Activated naive CD8-positive, alpha-beta T cell (primary cell): ENCODE data around the gene PDE4B.
"Not testable (repeated sequence)": the region's sequence is repeated elsewhere in the genome, so short reads cannot be mapped to it uniquely, and the experiment has no call there.

Experiments used
- H3K27ac Mint-ChIP-seq: one replicate; pipeline ENCODE4 v1.8.0; 2021; ENCODE audit warnings: mixed read lengths
- H3K27me3 Mint-ChIP-seq: one replicate; pipeline ENCODE4 v1.8.0; 2021; ENCODE audit warnings: mixed read lengths
- H3K36me3 Mint-ChIP-seq: one replicate; pipeline ENCODE4 v1.8.0; 2021; ENCODE audit warnings: mixed read lengths
- H3K4me1 Mint-ChIP-seq: one replicate; pipeline ENCODE4 v1.8.0; 2021; ENCODE audit warnings: low read depth, mixed read lengths
- H3K4me3 Mint-ChIP-seq: one replicate; pipeline ENCODE4 v1.8.0; 2021; ENCODE audit warnings: mild to moderate bottlenecking, mixed read lengths
- H3K9me3 Mint-ChIP-seq: one replicate; pipeline ENCODE4 v1.8.0; 2021; ENCODE audit warnings: low read depth, mixed read lengths

The PDE4B gene

DNA sequence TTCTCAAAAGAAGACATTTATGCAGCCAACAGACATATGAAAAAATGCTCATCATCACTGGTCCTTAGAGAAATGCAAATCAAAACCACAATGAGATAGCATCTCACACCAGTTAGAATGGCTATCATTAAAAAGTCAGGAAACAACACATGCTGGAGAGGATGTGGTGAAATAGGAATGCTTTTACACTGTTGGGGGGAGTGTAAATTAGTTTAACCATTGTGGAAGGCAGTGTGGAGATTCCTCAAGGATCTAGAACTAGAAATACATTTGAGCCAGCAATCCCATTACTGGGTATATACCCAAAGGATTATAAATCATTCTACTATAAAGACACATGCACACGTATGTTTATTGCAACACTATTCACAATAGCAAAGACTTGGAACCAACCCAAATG lies 618.8 kb downstream of the PDE4B start:
- H3K36me3 Mint-ChIP-seq, H3K4me3 Mint-ChIP-seq, H3K9me3 Mint-ChIP-seq, H3K27me3 Mint-ChIP-seq: not testable (repeated sequence)
- peaks cover 17% of the 10 kb centered on the region for H3K4me1 Mint-ChIP-seq
- H3K27ac Mint-ChIP-seq = peak overlapping the region; percentile 36

DNA sequence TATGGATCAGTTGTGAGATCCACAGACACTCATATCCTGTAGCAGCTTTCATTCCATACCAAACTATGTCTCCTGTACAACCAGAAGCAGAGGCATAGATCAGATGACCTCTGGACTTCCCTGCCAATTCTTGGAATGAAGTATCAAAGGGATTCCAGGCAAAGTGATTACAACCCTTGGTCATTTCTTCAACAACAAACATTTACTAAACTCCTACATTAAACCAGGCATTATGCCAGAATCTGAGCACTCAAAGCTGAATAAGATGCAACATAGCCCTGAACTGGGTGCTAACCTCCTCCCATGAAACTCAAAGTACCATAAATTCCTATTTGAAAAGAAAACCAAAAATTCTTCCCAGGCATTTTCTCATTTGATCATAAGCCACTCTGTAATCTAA lies 620.0 kb downstream of the PDE4B start:
- H3K36me3 Mint-ChIP-seq = peaks cover 5% of the 10 kb centered on the region
- H3K27ac Mint-ChIP-seq = no peak overlapping the region
- peaks cover 17% of the 10 kb centered on the region for H3K4me1 Mint-ChIP-seq
- H3K27me3 Mint-ChIP-seq = no peaks in the 10 kb centered on the region
- peaks cover 10% of the 10 kb centered on the region for H3K9me3 Mint-ChIP-seq
- no peak overlapping the region for H3K4me3 Mint-ChIP-seq

DNA sequence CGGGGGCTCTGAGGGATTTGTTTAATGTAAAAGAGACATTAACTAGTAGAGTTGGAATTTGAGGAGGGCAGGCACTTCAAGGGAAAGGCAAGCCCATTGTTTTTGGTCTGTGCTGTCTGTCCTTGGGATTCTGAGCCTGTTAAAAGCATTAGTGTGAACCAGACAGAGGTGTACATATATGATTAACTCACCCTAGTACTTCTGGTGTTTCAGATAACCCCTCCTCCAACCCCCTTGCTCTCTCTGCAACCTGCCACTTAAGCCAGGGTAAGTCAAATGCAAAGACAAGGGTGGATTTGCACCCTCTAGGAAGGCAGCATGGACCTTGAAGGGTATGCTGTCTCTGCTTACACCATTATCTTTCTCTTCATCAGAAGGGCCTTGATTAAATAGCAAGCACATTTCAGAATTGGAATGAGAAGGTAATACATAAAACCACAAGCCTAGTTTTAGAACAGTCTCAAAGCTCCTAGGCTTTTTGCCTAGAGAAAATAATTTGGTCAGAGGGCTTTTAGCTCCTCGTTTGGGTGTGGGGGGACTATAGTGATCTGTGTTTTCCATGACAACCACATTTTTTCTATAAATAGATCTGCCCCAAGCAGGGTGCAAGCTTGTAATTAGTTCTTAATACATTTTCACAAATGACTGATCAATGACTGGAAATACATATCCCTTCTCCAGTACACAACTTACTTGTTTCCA lies 620.6 kb downstream of the PDE4B start:
- Mint-ChIP-seq H3K4me3 (no peak overlapping the region), H3K36me3 (peaks cover 10% of the 10 kb centered on the region), H3K9me3 (peaks cover 16% of the 10 kb centered on the region), H3K27ac (no peak overlapping the region), H3K4me1 (peaks cover 17% of the 10 kb centered on the region), H3K27me3 (no peaks in the 10 kb centered on the region)

DNA sequence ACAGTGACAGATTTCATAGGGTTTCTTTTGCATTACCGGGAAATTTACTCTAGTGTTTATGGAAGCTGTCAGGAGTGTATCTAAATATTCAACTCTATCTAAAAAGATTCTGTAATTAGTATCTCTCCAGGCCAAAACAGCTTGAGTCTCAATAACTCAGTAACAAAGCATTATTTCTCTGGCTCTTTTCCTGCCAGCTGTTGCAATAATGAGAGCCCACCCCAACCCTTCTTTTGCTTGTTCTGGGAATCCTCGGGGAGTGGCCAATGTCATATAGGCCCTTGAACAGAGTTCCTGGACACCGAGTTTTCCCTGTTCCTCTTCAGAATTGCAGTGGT lies 621.1 kb downstream of the PDE4B start:
- Mint-ChIP-seq H3K4me1 (peaks cover 17% of the 10 kb centered on the region), H3K9me3 (peaks cover 19% of the 10 kb centered on the region), H3K36me3 (peaks cover 14% of the 10 kb centered on the region), H3K27me3 (no peaks in the 10 kb centered on the region), H3K4me3 (no peak overlapping the region), H3K27ac (no peak overlapping the region)

DNA sequence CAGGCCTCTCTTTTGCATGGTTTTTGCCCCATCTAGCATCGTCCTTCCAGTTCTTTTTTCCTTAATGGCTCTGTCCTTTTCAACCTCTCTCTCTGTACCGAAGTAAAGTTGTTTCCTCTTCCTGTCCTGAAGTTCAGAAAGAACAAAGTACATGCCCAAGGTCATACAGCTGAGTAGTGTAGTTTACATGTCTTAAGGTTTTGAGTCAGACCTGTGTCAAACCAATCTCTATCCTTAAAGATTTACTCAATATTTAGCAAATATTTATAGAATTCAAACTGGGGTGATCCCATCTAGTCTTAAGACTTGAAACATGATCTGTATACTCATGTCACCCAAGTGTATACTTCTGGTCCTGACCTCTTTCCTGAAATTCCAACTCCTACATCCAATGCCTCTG lies 622.6 kb downstream of the PDE4B start:
- Mint-ChIP-seq H3K9me3 (peaks cover 21% of the 10 kb centered on the region), H3K27ac (no peak overlapping the region), H3K27me3 (no peaks in the 10 kb centered on the region), H3K36me3 (peaks cover 17% of the 10 kb centered on the region), H3K4me3 (no peak overlapping the region), H3K4me1 (peaks cover 16% of the 10 kb centered on the region)

DNA sequence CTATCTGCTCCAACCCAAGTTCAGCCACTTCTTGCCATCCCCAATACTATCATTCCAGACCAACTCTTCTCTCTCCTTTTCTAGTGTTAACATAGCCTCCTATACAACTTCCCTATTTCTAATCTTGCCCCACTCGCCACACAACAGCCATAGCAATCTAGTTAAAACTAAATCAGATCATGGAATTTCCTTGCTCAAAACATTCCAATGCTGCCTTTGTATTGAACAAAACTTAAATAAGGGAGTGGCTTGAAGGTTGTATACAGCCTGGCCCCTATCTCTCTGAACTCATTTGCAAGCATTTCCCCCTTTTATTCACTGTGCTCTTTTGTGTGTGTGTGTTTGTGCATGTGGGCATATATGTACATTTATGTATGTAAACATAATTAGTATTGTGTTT lies 623.2 kb downstream of the PDE4B start:
- Mint-ChIP-seq H3K4me1 (peaks cover 11% of the 10 kb centered on the region), H3K27ac (no peak overlapping the region), H3K9me3 (peaks cover 21% of the 10 kb centered on the region)

DNA sequence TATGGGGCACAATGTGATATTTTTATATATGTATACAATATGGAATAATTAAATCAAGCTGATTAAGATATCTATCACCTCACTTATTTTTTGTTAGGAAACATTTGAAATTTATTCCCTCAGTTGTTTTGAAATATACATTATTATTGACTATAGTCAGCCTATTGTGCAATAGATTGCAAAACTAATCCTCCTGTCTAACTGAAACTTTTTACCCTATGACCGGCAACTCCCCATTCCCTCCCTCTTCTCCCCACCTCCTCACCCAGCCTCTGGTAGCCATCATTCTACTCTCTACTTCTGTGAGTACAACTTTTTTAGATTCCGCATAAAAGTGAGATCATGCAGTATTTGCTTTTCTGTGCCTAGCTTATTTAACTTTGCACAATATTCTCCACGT lies 623.6 kb downstream of the PDE4B start:
- Mint-ChIP-seq H3K27ac (no peak overlapping the region), H3K36me3 (peaks cover 17% of the 10 kb centered on the region), H3K4me3 (no peak overlapping the region), H3K27me3 (no peaks in the 10 kb centered on the region), H3K9me3 (peaks cover 21% of the 10 kb centered on the region), H3K4me1 (peaks cover 7% of the 10 kb centered on the region)

More for the DNA sequence above, 623.2 kb downstream of the PDE4B start:
- peaks cover 17% of the 10 kb centered on the region for H3K36me3 Mint-ChIP-seq
- no peak overlapping the region for H3K4me3 Mint-ChIP-seq
- H3K27me3 Mint-ChIP-seq = no peaks in the 10 kb centered on the region

DNA sequence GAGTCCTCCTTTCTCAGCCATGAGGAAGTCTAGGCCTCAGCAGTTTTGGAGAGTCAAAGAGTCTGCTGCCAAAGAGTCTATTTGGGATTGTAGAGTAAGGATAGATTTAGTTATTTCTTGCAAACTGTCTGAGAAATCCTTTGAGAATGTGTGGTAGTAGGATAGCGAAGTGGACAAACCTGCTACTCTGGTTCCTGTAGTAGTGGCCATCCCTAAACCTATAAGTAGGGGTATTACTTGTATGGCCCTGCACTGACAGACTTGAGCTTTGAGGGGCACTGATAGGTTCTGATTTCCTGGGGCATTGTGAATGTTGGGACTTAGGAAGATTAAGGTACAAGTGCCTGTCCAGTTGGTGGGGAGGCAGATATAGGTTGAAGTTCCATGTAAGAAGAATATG lies 625.3 kb downstream of the PDE4B start:
- Mint-ChIP-seq H3K36me3 (peaks cover 17% of the 10 kb centered on the region), H3K27ac (no peak overlapping the region), H3K4me1 (peaks cover 2% of the 10 kb centered on the region), H3K9me3 (peaks cover 21% of the 10 kb centered on the region), H3K4me3 (no peak overlapping the region), H3K27me3 (no peaks in the 10 kb centered on the region)

DNA sequence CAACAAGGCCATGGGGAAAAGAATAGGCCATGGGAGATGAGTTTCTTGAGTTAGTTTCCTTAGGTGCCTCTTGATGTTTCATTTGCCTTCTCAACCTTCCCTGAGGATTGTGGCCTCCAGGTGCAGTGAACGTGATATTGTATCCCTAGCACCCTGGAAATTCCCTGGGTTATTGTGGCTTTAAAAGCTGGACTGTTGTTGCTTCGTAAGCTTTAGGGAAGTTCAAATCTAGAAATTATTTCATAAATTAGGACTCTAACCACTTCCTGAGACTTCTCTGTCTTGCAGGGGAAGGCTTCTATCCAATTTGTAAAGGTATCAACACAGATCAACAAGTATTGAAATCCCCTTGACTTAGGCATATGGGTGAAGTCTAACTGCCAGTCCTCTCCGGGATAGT lies 627.5 kb downstream of the PDE4B start:
- Mint-ChIP-seq H3K9me3 (peaks cover 21% of the 10 kb centered on the region), H3K36me3 (peaks cover 17% of the 10 kb centered on the region)
- H3K4me1 Mint-ChIP-seq, H3K27me3 Mint-ChIP-seq, H3K27ac Mint-ChIP-seq, H3K4me3 Mint-ChIP-seq: not testable (repeated sequence)

DNA sequence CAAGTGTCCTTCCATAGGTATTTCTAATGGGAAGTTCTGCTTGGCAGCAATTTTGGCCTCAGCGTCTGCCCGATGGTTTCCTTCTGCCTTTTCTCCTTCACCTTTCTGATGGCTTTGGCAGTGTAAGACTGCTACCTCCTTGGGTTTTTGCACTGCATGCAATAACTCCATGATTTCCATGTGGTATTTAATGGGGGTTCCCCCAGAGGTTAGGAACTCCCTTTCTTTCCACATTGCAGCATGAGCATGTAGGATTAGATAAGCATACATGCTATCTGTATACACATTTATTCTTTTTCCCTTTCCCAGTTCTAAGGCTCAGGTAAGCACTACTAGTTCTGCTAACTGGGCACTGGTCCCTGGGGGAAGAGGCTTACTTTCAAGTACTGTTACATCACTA lies 628.2 kb downstream of the PDE4B start:
- not testable (repeated sequence) for H3K27ac Mint-ChIP-seq, H3K4me1 Mint-ChIP-seq, H3K27me3 Mint-ChIP-seq, H3K4me3 Mint-ChIP-seq
- peaks cover 21% of the 10 kb centered on the region for H3K9me3 Mint-ChIP-seq
- peaks cover 17% of the 10 kb centered on the region for H3K36me3 Mint-ChIP-seq

DNA sequence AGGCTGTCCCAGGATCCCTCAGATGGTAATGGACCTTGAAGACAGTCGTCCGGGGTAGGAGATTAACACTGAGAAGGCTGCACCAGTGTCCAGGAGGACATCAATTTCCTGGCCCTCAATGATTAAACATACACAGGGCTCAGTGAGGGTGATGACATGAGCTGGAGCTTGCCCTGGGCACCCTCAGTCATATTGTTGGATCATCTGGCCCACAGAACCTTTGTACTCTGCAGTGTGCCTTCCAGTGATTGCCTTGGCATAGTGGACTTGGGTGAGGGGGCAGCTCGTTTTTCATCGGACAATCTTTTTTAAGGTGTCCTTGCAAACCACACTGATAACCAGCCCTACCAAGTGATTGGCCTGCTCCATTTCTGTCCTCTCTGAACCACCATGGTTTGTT lies 630.1 kb downstream of the PDE4B start:
- H3K4me1 Mint-ChIP-seq = peaks cover 5% of the 10 kb centered on the region
- peaks cover 14% of the 10 kb centered on the region for H3K36me3 Mint-ChIP-seq
- H3K27me3 Mint-ChIP-seq = no peaks in the 10 kb centered on the region
- no peak overlapping the region for H3K4me3 Mint-ChIP-seq
- H3K27ac Mint-ChIP-seq = no peak overlapping the region
- peaks cover 14% of the 10 kb centered on the region for H3K9me3 Mint-ChIP-seq
